ENCODE results near the gene MYORG. TPM values are rescaled to one million over a fixed set of nuclear protein-coding genes. Genes with fewer than 3 reads are reported as not detected.
A peak's percentile ranks its signal among the peaks of the same experiment; 100 is the strongest.

MYORG gene
- total RNA-seq, 3 donors from 2014 or later (not counting 1 experiment from before 2014, with no cell fraction given): 0.58 to 0.93 (median 0.92) TPM

DNA sequence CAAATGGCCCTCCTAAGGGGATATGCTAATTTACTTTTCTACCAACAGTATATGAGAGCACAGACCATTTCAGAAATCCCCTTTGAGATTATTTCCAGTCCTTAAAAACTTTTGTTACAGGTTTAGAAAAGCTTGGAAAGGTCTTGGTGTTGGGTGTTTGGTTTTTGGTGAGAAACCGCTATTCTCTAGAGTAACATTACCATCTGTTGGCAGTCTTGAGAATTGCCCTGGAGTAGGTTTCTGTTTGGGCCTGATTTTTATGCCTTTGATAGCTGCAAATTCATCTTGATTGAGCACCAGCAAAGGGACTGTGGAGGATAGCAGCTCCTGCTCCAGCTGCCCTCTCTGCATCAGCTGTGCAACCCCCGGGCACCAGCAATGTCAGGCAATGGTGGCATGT is 39.3 kb downstream of the MYORG start:
- no peaks in the 10 kb centered on the region for H3K27me3 Mint-ChIP-seq (ENCODE audit: low read depth in 2 of 2)
- Histone ChIP-seq H3K36me3 (ENCODE audit: control insufficient read depth, insufficient read depth, low read length) (peaks cover 30% of the 10 kb centered on the region), H3K4me1 (ENCODE audit: control insufficient read depth, insufficient read depth, low read length) (no peaks in the 10 kb centered on the region), H3K27me3 (ENCODE audit: control insufficient read depth, insufficient read depth, low read length) (no peaks in the 10 kb centered on the region), H3K9me3 (ENCODE audit: control insufficient read depth, insufficient read depth, low read length) (no peaks in the 10 kb centered on the region), H3K27ac (ENCODE audit: low read length) (no peak overlapping the region), H3K4me3 (ENCODE audit: low read length) (no peak overlapping the region)
- intact Hi-C loops (cut with micrococcal nuclease): no loop called here
- peak in 1 of 2 donors; percentile 17 for DNase-seq
- no peak for ATAC-seq
- TF ChIP-seq, protein P1, sequence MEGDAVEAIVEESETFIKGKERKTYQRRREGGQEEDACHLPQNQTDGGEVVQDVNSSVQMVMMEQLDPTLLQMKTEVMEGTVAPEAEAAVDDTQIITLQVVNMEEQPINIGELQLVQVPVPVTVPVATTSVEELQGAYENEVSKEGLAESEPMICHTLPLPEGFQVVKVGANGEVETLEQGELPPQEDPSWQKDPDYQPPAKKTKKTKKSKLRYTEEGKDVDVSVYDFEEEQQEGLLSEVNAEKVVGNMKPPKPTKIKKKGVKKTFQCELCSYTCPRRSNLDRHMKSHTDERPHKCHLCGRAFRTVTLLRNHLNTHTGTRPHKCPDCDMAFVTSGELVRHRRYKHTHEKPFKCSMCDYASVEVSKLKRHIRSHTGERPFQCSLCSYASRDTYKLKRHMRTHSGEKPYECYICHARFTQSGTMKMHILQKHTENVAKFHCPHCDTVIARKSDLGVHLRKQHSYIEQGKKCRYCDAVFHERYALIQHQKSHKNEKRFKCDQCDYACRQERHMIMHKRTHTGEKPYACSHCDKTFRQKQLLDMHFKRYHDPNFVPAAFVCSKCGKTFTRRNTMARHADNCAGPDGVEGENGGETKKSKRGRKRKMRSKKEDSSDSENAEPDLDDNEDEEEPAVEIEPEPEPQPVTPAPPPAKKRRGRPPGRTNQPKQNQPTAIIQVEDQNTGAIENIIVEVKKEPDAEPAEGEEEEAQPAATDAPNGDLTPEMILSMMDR (IDR thresholded peaks at IDR 0.05): no peak
- no peaks in the 10 kb centered on the region for H3K9me3 Mint-ChIP-seq
- H3K4me1 Mint-ChIP-seq: peaks cover 0 to 12% of the 10 kb centered on the region in 2 donors
- H3K27ac Mint-ChIP-seq: no peak overlapping the region
- no peak overlapping the region for H3K4me3 Mint-ChIP-seq
- peaks cover 6% of the 10 kb centered on the region for H3K36me3 Mint-ChIP-seq
- 95% methylated on average over 2 of the region's 2 CpGs for WGBS (ENCODE audit: insufficient coverage)

DNA sequence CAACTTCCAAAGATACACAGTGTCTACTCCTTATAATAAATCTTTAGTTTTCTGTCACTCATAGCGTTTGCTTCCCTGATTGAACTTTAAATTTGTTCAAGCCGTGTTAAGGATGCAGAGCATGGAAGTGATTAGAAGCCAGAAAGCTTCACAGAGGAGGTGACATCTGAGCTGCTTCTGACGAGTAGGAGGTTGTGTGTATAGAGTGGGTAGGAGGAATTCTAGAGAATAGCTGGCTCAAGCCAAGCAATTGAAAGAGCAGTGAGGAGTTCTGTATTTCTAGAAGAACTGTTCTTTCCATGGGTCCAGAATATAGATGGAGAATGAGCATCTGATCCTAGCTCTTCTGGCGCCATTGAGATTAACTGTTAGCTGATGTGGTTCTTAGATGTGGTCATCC is 41.3 kb downstream of the MYORG start:
- whole genome bisulfite sequencing (ENCODE audit: insufficient coverage): 91% methylated on average over 4 of the region's 4 CpGs
- Histone ChIP-seq H3K9me3 (ENCODE audit: control insufficient read depth, insufficient read depth, low read length) (no peaks in the 10 kb centered on the region), H3K36me3 (ENCODE audit: control insufficient read depth, insufficient read depth, low read length) (peaks cover 13% of the 10 kb centered on the region), H3K4me3 (ENCODE audit: low read length) (no peak overlapping the region), H3K27ac (ENCODE audit: low read length) (no peak overlapping the region), H3K4me1 (ENCODE audit: control insufficient read depth, insufficient read depth, low read length) (peaks cover 4% of the 10 kb centered on the region), H3K27me3 (ENCODE audit: control insufficient read depth, insufficient read depth, low read length) (no peaks in the 10 kb centered on the region)
- intact Hi-C loops (cut with micrococcal nuclease): no loop called here
- H3K4me3 Mint-ChIP-seq: no peak overlapping the region
- DNase-seq: no peak
- peak overlapping the region in 1 of 2 donors; percentile 6 for H3K27ac Mint-ChIP-seq
- peaks cover 5% of the 10 kb centered on the region for H3K36me3 Mint-ChIP-seq
- TF ChIP-seq, protein P1 (IDR thresholded peaks at IDR 0.05): no peak
- no peaks in the 10 kb centered on the region for H3K27me3 Mint-ChIP-seq (ENCODE audit: low read depth in 2 of 2)
- ATAC-seq: no peak
- H3K4me1 Mint-ChIP-seq: peaks cover 15 to 18% of the 10 kb centered on the region in 2 donors
- no peaks in the 10 kb centered on the region for H3K9me3 Mint-ChIP-seq

DNA sequence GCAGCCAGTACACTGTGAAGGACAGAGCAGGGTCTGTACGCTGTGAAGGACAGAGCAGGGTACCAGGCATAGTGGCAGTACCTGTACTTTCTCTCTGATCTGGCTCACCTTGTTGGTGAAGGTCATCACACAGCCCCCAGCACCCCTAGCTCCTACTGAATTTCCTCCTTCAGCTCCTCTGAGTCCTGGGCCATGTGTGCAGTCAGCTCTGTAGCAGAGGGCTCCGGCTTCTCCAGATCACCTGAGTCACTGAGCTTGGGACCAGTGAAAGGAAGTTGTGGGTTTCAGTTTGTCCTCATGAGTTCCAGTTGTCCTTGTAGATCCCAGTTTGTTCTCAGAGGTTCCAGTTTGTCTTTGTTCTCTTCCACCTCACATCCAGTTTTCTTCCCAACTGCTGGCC is 41.8 kb downstream of the MYORG start:
- peaks cover 10% of the 10 kb centered on the region for H3K36me3 ChIP-seq (ENCODE audit: control insufficient read depth, insufficient read depth, low read length)
- peaks cover under 1% of the 10 kb centered on the region for H3K36me3 Mint-ChIP-seq
- ATAC-seq (no peak), DNase-seq (no peak)
- H3K4me3 Mint-ChIP-seq: no peak overlapping the region
- intact Hi-C loops (cut with micrococcal nuclease): no loop called here
- no peaks in the 10 kb centered on the region for H3K27me3 ChIP-seq (ENCODE audit: control insufficient read depth, insufficient read depth, low read length)
- H3K27ac ChIP-seq (ENCODE audit: low read length): no peak overlapping the region
- TF ChIP-seq, protein P1 (IDR thresholded peaks at IDR 0.05): no peak
- H3K27ac Mint-ChIP-seq: peak overlapping the region in 1 of 2 donors; percentile 6
- no peaks in the 10 kb centered on the region for H3K9me3 Mint-ChIP-seq
- H3K27me3 Mint-ChIP-seq (ENCODE audit: low read depth in 2 of 2): no peaks in the 10 kb centered on the region
- H3K4me1 Mint-ChIP-seq: peaks cover 19 to 23% of the 10 kb centered on the region in 2 donors
- WGBS (ENCODE audit: insufficient coverage): 91% methylated on average over 2 of the region's 2 CpGs
- peaks cover 9% of the 10 kb centered on the region for H3K4me1 ChIP-seq (ENCODE audit: control insufficient read depth, insufficient read depth, low read length)
- H3K9me3 ChIP-seq (ENCODE audit: control insufficient read depth, insufficient read depth, low read length): no peaks in the 10 kb centered on the region
- H3K4me3 ChIP-seq (ENCODE audit: low read length): no peak overlapping the region

DNA sequence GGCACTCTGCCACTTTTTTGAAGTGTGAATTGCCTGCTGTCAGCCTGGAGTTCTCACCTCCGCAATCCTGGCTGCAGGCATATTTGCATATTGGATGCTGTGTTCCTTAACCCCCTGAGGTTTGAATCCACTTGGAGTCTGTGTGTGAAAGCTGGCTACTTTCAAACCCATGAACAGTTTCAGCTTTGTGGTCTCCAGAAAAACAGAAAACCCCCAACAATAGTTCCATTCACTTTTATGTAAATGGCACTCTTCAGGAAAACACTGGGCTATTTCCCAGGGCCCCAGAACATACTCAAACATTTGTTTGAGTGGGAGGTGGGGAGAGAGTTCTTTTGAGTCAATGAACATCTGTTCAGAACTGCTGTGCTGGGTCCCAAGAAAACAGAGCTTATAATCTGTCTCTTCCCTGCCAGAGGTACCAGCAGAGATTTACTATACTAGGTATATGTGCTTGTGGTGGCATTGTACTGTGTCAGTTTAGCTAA is 42.3 kb downstream of the MYORG start:
- Mint-ChIP-seq H3K4me3 (no peak overlapping the region), H3K9me3 (no peaks in the 10 kb centered on the region), H3K36me3 (no peaks in the 10 kb centered on the region), H3K27ac (no peak overlapping the region), H3K4me1 (peaks cover 25 to 28% of the 10 kb centered on the region in 2 donors), H3K27me3 (ENCODE audit: low read depth in 2 of 2) (no peaks in the 10 kb centered on the region)
- 91% methylated on average over 1 of the region's 1 CpG for WGBS (ENCODE audit: insufficient coverage)
- no peak for DNase-seq
- H3K36me3 ChIP-seq (ENCODE audit: control insufficient read depth, insufficient read depth, low read length): peaks cover 10% of the 10 kb centered on the region
- no peaks in the 10 kb centered on the region for H3K9me3 ChIP-seq (ENCODE audit: control insufficient read depth, insufficient read depth, low read length)
- H3K4me1 ChIP-seq (ENCODE audit: control insufficient read depth, insufficient read depth, low read length): peaks cover 12% of the 10 kb centered on the region
- intact Hi-C loops (cut with micrococcal nuclease): no loop called here
- no peak for ATAC-seq
- TF ChIP-seq, protein P1 (IDR thresholded peaks at IDR 0.05): no peak
- no peak overlapping the region for H3K4me3 ChIP-seq (ENCODE audit: low read length)
- H3K27me3 ChIP-seq (ENCODE audit: control insufficient read depth, insufficient read depth, low read length): no peaks in the 10 kb centered on the region
- no peak overlapping the region for H3K27ac ChIP-seq (ENCODE audit: low read length)
